Measurements from ENCODE around the gene MEX3B. TPM values are rescaled to one million over a fixed set of nuclear protein-coding genes. Genes with fewer than 3 reads are reported as not detected.
"Not testable (repeated sequence)": the region's sequence is repeated elsewhere in the genome, so short reads cannot be mapped to it uniquely, and the experiment has no call there.

Gene MEX3B
- total RNA-seq, 1 experiment from 2014 or later, result 32.3 TPM

- Histone ChIP-seq H3K36me3 (peaks cover 30% of the 10 kb centered on the region), H3K4me3 (no peak overlapping the region), H3K27ac (no peak overlapping the region), H3K27me3 (no peaks in the 10 kb centered on the region), H3K9me3 (replicated peaks) (no peaks in the 10 kb centered on the region), H3K4me1 (peaks cover 18% of the 10 kb centered on the region)
- no peak for DNase-seq
These were observed 2.6 kb downstream of the MEX3B start for GRCh38 chr15:82043130-82043673.

- peaks cover 10% of the 10 kb centered on the region for H3K4me1 ChIP-seq
- H3K27me3 ChIP-seq, result no peaks in the 10 kb centered on the region
- H3K9me3 ChIP-seq (replicated peaks), result no peaks in the 10 kb centered on the region
- H3K27ac ChIP-seq, result no peak overlapping the region
- peak in 1 of 2 experiments; percentile 51 for DNase-seq
- H3K4me3 ChIP-seq, result no peak overlapping the region
- peaks cover 30% of the 10 kb centered on the region for H3K36me3 ChIP-seq
These were observed 5.0 kb downstream of the MEX3B start for GRCh38 chr15:82040862-82041261.

- H3K36me3 ChIP-seq, result peaks cover 30% of the 10 kb centered on the region
- H3K27me3 ChIP-seq, result no peaks in the 10 kb centered on the region
- peaks cover 10% of the 10 kb centered on the region for H3K4me1 ChIP-seq
- DNase-seq, result no peak
- H3K27ac ChIP-seq, result no peak overlapping the region
- no peaks in the 10 kb centered on the region for H3K9me3 ChIP-seq (replicated peaks)
- no peak overlapping the region for H3K4me3 ChIP-seq
These were observed 5.4 kb downstream of the MEX3B start for GRCh38 chr15:82040390-82040789.

GRCh38 chr15:82039871-82040270 is 5.9 kb downstream of the MEX3B start:
- Histone ChIP-seq H3K9me3 (replicated peaks) (no peaks in the 10 kb centered on the region; the same call in 1 of the 2 replicates), H3K27ac (no peak overlapping the region), H3K36me3 (peaks cover 30% of the 10 kb centered on the region), H3K4me1 (peaks cover 10% of the 10 kb centered on the region), H3K27me3 (no peaks in the 10 kb centered on the region), H3K4me3 (no peak overlapping the region)
- no peak for DNase-seq

GRCh38 chr15:82036461-82036860 is 9.4 kb downstream of the MEX3B start:
- no peak overlapping the region for H3K27ac ChIP-seq
- H3K4me1 ChIP-seq, result peaks cover 7% of the 10 kb centered on the region; the same call in 1 of the 2 replicates
- no peaks in the 10 kb centered on the region; the same call in 1 of the 2 replicates for H3K9me3 ChIP-seq (replicated peaks)
- H3K36me3 ChIP-seq, result peaks cover 5% of the 10 kb centered on the region
- H3K4me3 ChIP-seq, result no peak overlapping the region
- H3K27me3 ChIP-seq, result no peaks in the 10 kb centered on the region
- no peak for DNase-seq

- no peaks in the 10 kb centered on the region for H3K36me3 ChIP-seq
- H3K4me1 ChIP-seq, result no peaks in the 10 kb centered on the region
- no peak overlapping the region for H3K27ac ChIP-seq
- no peak for DNase-seq
- no peak overlapping the region for H3K4me3 ChIP-seq
- no peaks in the 10 kb centered on the region for H3K27me3 ChIP-seq
- H3K9me3 ChIP-seq (replicated peaks), result no peaks in the 10 kb centered on the region; the same call in none of the 2 replicates
These were observed 13.9 kb downstream of the MEX3B start for GRCh38 chr15:82031871-82032270.

GRCh38 chr15:82030176-82030575 is 15.6 kb downstream of the MEX3B start:
- no peak for DNase-seq
- no peaks in the 10 kb centered on the region for H3K36me3 ChIP-seq
- no peak overlapping the region for H3K27ac ChIP-seq
- H3K9me3 ChIP-seq (replicated peaks), result no peaks in the 10 kb centered on the region; the same call in none of the 2 replicates
- no peaks in the 10 kb centered on the region for H3K27me3 ChIP-seq
- H3K4me1 ChIP-seq, result no peaks in the 10 kb centered on the region
- H3K4me3 ChIP-seq, result no peak overlapping the region

- not testable (repeated sequence) for H3K27me3 ChIP-seq; DNase-seq; H3K4me3 ChIP-seq; H3K27ac ChIP-seq; H3K36me3 ChIP-seq; H3K9me3 ChIP-seq (replicated peaks); H3K4me1 ChIP-seq
These were observed 17.7 kb downstream of the MEX3B start for GRCh38 chr15:82028163-82028562.

GRCh38 chr15:82021992-82022391 is 23.8 kb downstream of the MEX3B start:
- no peaks in the 10 kb centered on the region for H3K9me3 ChIP-seq (replicated peaks)
- peak; percentile 96 to 98 for DNase-seq
- no peak overlapping the region for H3K4me3 ChIP-seq
- peaks cover 25% of the 10 kb centered on the region for H3K4me1 ChIP-seq
- no peaks in the 10 kb centered on the region for H3K27me3 ChIP-seq
- no peaks in the 10 kb centered on the region for H3K36me3 ChIP-seq
- H3K27ac ChIP-seq, result peak overlapping the region; percentile 58

GRCh38 chr15:82020625-82021394 is 25.0 kb downstream of the MEX3B start:
- H3K27ac ChIP-seq, result peak overlapping the region; percentile 58
- no peaks in the 10 kb centered on the region for H3K27me3 ChIP-seq
- H3K4me1 ChIP-seq, result peaks cover 25% of the 10 kb centered on the region
- peak in 1 of 2 experiments; percentile 38 for DNase-seq
- H3K4me3 ChIP-seq, result no peak overlapping the region
- H3K9me3 ChIP-seq (replicated peaks), result no peaks in the 10 kb centered on the region
- no peaks in the 10 kb centered on the region for H3K36me3 ChIP-seq

GRCh38 chr15:82018201-82018600 is 27.6 kb downstream of the MEX3B start:
- DNase-seq, result no peak
- Histone ChIP-seq H3K27ac (no peak overlapping the region), H3K4me1 (peaks cover 25% of the 10 kb centered on the region), H3K4me3 (no peak overlapping the region), H3K9me3 (replicated peaks) (no peaks in the 10 kb centered on the region), H3K36me3 (no peaks in the 10 kb centered on the region), H3K27me3 (no peaks in the 10 kb centered on the region)

- DNase-seq, result no peak
- no peaks in the 10 kb centered on the region for H3K27me3 ChIP-seq
- H3K36me3 ChIP-seq, result no peaks in the 10 kb centered on the region
- no peak overlapping the region for H3K27ac ChIP-seq
- peaks cover 25% of the 10 kb centered on the region for H3K4me1 ChIP-seq
- no peaks in the 10 kb centered on the region for H3K9me3 ChIP-seq (replicated peaks)
- no peak overlapping the region for H3K4me3 ChIP-seq
These were observed 28.2 kb downstream of the MEX3B start for GRCh38 chr15:82017656-82018055.

GRCh38 chr15:82014989-82015388 is 30.8 kb downstream of the MEX3B start:
- H3K4me1 ChIP-seq, result no peaks in the 10 kb centered on the region
- no peaks in the 10 kb centered on the region for H3K27me3 ChIP-seq
- no peak overlapping the region for H3K27ac ChIP-seq
- H3K36me3 ChIP-seq, result no peaks in the 10 kb centered on the region
- no peak overlapping the region for H3K4me3 ChIP-seq
- H3K9me3 ChIP-seq (replicated peaks), result 0 out of 2 replicates have a peak, but pooled peaks cover 2% of the 10 kb centered on the region
- no peak for DNase-seq

- Histone ChIP-seq H3K4me3 (no peak overlapping the region), H3K27ac (no peak overlapping the region), H3K9me3 (replicated peaks) (0 out of 2 replicates have a peak, but pooled peaks cover 2% of the 10 kb centered on the region), H3K36me3 (no peaks in the 10 kb centered on the region), H3K4me1 (no peaks in the 10 kb centered on the region), H3K27me3 (no peaks in the 10 kb centered on the region)
- no peak for DNase-seq
These were observed 32.9 kb downstream of the MEX3B start for GRCh38 chr15:82012908-82013307.

GRCh38 chr15:82005239-82005638 is 40.6 kb downstream of the MEX3B start:
- Histone ChIP-seq H3K27ac (no peak overlapping the region), H3K4me1 (no peaks in the 10 kb centered on the region), H3K4me3 (no peak overlapping the region), H3K27me3 (no peaks in the 10 kb centered on the region), H3K36me3 (no peaks in the 10 kb centered on the region), H3K9me3 (replicated peaks) (0 out of 2 replicates have a peak, but pooled peaks cover 4% of the 10 kb centered on the region)
- DNase-seq, result no peak
